HL-60 (cell line): ENCODE measurements around the gene EBNA1BP2.

Experiments
- DNase-seq, 2 experiments: peaks; one replicate each; pipeline ENCODE4 v3.0.0-alpha.2; 2010 to 2020; ENCODE audit warnings: low read depth in 1 of 2, low spot score in 1 of 2
- H3K27ac ChIP-seq: fragments of 250-450 bp; sonication (Bioruptor Pico); replicated peaks from 2 replicates; pipeline ENCODE4 v1.5.1; 2020; ENCODE audit warnings: mild to moderate bottlenecking, moderate library complexity
- H3K27me3 ChIP-seq: fragments of 250-450 bp; sonication (Bioruptor Pico); 2 replicates; pipeline ENCODE4 v1.5.1; 2021; ENCODE audit warnings: mild to moderate bottlenecking, moderate library complexity; ENCODE audit not compliant: insufficient read depth, poor library complexity, severe bottlenecking
- H3K4me3 ChIP-seq: replicated peaks from 2 replicates; pipeline ENCODE4 v1.5.1; 2011; ENCODE audit warnings: mild to moderate bottlenecking, control low read depth, low read length; ENCODE audit not compliant: insufficient read depth
- CTCF ChIP-seq: IDR thresholded peaks from one replicate; pipeline ENCODE4 v1.5.1; 2011; ENCODE audit warnings: low read length, control low read depth, inconsistent platforms; ENCODE audit not compliant: insufficient read depth
- GABPA ChIP-seq: IDR thresholded peaks from 2 replicates; pipeline ENCODE4 v1.6.1; 2012; ENCODE audit warnings: low read depth
- POLR2AphosphoS5 ChIP-seq: IDR thresholded peaks from 2 replicates; pipeline ENCODE4 v1.6.1; 2012; ENCODE audit warnings: low read depth
- REST ChIP-seq: IDR thresholded peaks from 2 replicates; pipeline ENCODE4 v1.6.1; 2012; ENCODE audit warnings: low read depth; ENCODE audit not compliant: insufficient replicate concordance
- SPI1 ChIP-seq: IDR thresholded peaks from 2 replicates; pipeline ENCODE4 v1.6.1; 2012; ENCODE audit warnings: low read depth, mild to moderate bottlenecking, borderline replicate concordance

Gene EBNA1BP2

GRCh38 chr1:43156026-43156425, 16.1 kb downstream of the EBNA1BP2 start:
- H3K4me3 ChIP-seq = no peak overlapping the region
- DNase-seq = no peak
- TF ChIP-seq GABPA (no peak), CTCF (no peak), SPI1 (no peak), REST (no peak), POLR2AphosphoS5 (no peak)
- H3K27ac ChIP-seq = no peak overlapping the region
- no peaks in the 10 kb centered on the region for H3K27me3 ChIP-seq

DNA sequence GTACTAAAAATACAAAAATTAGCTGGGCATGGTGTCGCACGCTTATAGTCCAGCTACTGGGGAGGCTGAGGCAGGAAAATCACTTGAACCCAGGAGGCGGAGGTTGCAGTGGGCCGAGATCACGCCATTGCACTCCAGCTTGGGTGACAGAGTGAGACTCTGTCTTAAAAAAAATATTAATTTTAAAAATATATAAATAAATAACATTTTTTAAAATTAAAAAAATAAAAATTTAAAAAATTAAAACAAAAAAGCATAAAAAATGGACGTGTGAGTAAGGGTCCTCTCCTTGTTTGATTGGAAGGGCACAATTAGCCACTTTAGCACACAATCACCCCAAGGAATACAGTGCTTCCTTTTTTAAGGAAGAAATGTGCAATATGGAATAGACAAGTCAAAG, 18.6 kb downstream of the EBNA1BP2 start:
- no peak for DNase-seq
- Histone ChIP-seq H3K4me3 (no peak overlapping the region), H3K27ac (no peak overlapping the region), H3K27me3 (peaks cover 8% of the 10 kb centered on the region)
- TF ChIP-seq CTCF = no peak
- no peak for TF ChIP-seq GABPA
- no peak for TF ChIP-seq SPI1
- TF ChIP-seq REST = no peak
- TF ChIP-seq POLR2AphosphoS5 = no peak

DNA sequence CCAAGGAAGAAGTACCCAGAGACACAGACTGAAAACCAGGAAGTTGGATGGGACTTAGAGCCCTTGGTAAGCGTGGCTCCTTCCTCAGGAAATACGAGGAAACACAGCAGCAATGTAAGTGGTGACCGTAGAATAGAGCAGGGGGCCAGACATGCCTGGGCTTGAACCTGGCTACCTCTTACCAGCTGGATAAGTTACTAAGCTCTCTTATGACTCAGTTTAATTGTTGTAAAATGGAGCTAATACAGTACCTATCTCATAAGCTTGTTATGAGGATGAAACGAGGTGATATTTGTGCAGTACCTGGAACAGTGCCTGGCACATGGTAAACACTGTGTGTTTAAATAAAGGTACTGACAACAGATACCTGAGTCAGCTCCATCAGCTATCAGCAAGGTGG, 19.2 kb downstream of the EBNA1BP2 start:
- DNase-seq = peak in 1 of 2 experiments; percentile 7
- Histone ChIP-seq H3K27ac (no peak overlapping the region), H3K27me3 (peaks cover 12% of the 10 kb centered on the region), H3K4me3 (no peak overlapping the region)
- TF ChIP-seq SPI1 = no peak
- no peak for TF ChIP-seq POLR2AphosphoS5
- TF ChIP-seq REST = no peak
- no peak for TF ChIP-seq CTCF
- TF ChIP-seq GABPA = no peak
